PC-9 (cell line): ENCODE measurements around the gene ASPA. TPM values are rescaled to one million over a fixed set of nuclear protein-coding genes. Genes with fewer than 3 reads are reported as not detected.
"Not testable (repeated sequence)": the region's sequence is repeated elsewhere in the genome, so short reads cannot be mapped to it uniquely, and the experiment has no call there.

Source experiments
- BruUV-seq: library from RNA; stranded (reverse); fragments of 400-500 nt; replicated peaks from 2 replicates; lab custom pipeline; 2021; lab: Mats Ljungman, UMichigan
- CTCF ChIA-PET: fragments of 300-600 bp; sonication (Branson Sonifier 250); formaldehyde crosslinking; loops from one replicate; lab custom pipeline; 2022; ENCODE audit warnings: antibody characterized with exemption; lab: Charles Lee
- POLR2A ChIA-PET: fragments of 300-600 bp; sonication (Branson Sonifier 250); formaldehyde crosslinking; loops from one replicate; lab custom pipeline; 2022; ENCODE audit warnings: antibody characterized with exemption; ENCODE audit not compliant: unreplicated experiment; lab: Charles Lee
- DNase-seq, 2 experiments: peaks; one replicate each; pipeline versions ENCODE4 v3.0.0 to v3.0.0-alpha.2; 2015 to 2022; ENCODE audit warnings: mixed read lengths in 1 of 2
- H2AFZ ChIP-seq: fragments of 200-600 bp; sonication (generic); 2 replicates; pipeline ENCODE4 v1.8.1; 2017; ENCODE audit warnings: antibody characterized with exemption
- H3F3A ChIP-seq: fragments of 200-600 bp; sonication (generic); 2 replicates; pipeline ENCODE4 v1.8.1; 2017; ENCODE audit warnings: antibody characterized with exemption, mild to moderate bottlenecking, low read depth; ENCODE audit not compliant: insufficient read depth
- H3K27ac ChIP-seq: fragments of 200-600 bp; sonication (generic); 2 replicates; pipeline ENCODE4 v1.6.1; 2016; ENCODE audit warnings: mixed run types
- H3K27me3 ChIP-seq: fragments of 200-600 bp; sonication (generic); 2 replicates; pipeline ENCODE4 v1.6.1; 2016; ENCODE audit warnings: low read depth, mixed run types; ENCODE audit not compliant: insufficient read depth
- H3K36me3 ChIP-seq: fragments of 200-600 bp; sonication (generic); 2 replicates; pipeline ENCODE4 v1.6.1; 2016; ENCODE audit warnings: low read depth, mixed run types
- H3K4me1 ChIP-seq: fragments of 200-600 bp; sonication (generic); replicated peaks from 2 replicates; pipeline ENCODE4 v1.6.1; 2016; ENCODE audit warnings: mixed run types; ENCODE audit not compliant: insufficient read depth
- H3K4me2 ChIP-seq: fragments of 200-600 bp; sonication (generic); 2 replicates; pipeline ENCODE4 v1.6.1; 2017; ENCODE audit warnings: mixed run types
- H3K4me3 ChIP-seq: fragments of 200-600 bp; sonication (generic); 2 replicates; pipeline ENCODE4 v1.6.1; 2016; ENCODE audit warnings: mixed run types
- H3K79me2 ChIP-seq: fragments of 200-600 bp; sonication (generic); 2 replicates; pipeline ENCODE4 v1.6.1; 2017; ENCODE audit warnings: low read depth, mixed run types
- H3K9me2 ChIP-seq: fragments of 200-600 bp; sonication (generic); 2 replicates; pipeline ENCODE4 v1.8.1; 2017; ENCODE audit warnings: mild to moderate bottlenecking; ENCODE audit not compliant: insufficient read depth
- H3K9me3 ChIP-seq: fragments of 200-600 bp; sonication (generic); 2 replicates; pipeline ENCODE4 v1.8.1; 2016; ENCODE audit warnings: low read depth; ENCODE audit not compliant: insufficient read depth
- H4K20me1 ChIP-seq: fragments of 200-600 bp; sonication (generic); 2 replicates; pipeline ENCODE4 v1.8.1; 2017; ENCODE audit not compliant: insufficient read depth
- EZH2 ChIP-seq: fragments of 200-600 bp; sonication (generic); IDR thresholded peaks from 2 replicates; pipeline ENCODE4 v1.8.0; 2017; ENCODE audit warnings: antibody characterized with exemption, low read depth
- intact Hi-C: fragments of 100-400 bp; cut with micrococcal nuclease; formaldehyde crosslinking; loops from one replicate; pipeline ENCODE4 v1.10.0; 2022; ENCODE audit not compliant: unreplicated experiment
- total RNA-seq: library from RNA; stranded (reverse); gene quantifications from 2 replicates; pipeline ENCODE4 v1.2.3, GENCODE V29; 2021
- TF ChIP-seq, protein P1 (sequence below): fragments of 200-600 bp; sonication (generic); conservative IDR thresholded peaks from 2 replicates; pipeline ENCODE4 v1.6.1; 2017; ENCODE audit warnings: mixed run types, antibody characterized with exemption, mild to moderate bottlenecking, moderate library complexity

ASPA gene
- total RNA-seq, 1 experiment from 2014 or later, result not detected

DNA sequence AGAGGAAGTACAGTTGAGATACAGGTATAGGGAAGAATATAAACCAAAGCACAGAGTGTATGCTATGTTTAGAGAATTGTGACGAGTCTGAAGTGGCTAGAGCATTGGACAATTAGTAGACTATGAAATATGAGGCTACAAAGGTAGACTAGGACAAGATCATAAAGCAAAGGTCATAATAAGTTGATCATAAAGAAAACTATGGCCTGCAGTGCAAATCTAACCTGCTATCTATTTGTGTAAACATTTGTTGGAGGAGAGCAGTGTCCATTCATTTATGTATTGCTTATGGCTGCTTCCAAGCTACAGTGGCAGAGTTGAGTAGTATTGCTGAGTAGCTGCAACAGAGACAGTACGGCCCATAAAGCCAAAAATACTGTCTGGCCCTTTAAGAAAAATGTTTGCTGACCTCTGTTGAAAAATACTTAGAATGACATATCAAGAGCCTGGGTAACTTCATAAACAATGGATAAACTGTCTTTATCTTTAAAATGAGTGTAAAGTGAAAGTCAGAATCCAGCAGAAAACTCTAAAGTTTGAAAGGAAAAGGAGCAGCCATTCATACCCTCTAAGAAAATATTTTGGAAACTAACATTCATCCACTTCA lies 27.6 kb upstream of the ASPA start:
- intact Hi-C loops, result no loop called here
- TF ChIP-seq EZH2, result no peak
- Histone ChIP-seq H4K20me1 (no peaks in the 10 kb centered on the region; the same call in 1 of the 2 replicates), H3K4me1 (no peaks in the 10 kb centered on the region), H3K4me2 (no peak overlapping the region), H3K27ac (no peak overlapping the region), H3K4me3 (no peak overlapping the region), H2AFZ (no peak overlapping the region), H3K36me3 (no peaks in the 10 kb centered on the region), H3K79me2 (no peaks in the 10 kb centered on the region), H3K9me3 (no peaks in the 10 kb centered on the region), H3K9me2 (no peaks in the 10 kb centered on the region), H3K27me3 (peaks cover 20% of the 10 kb centered on the region; the same call in 1 of the 2 replicates), H3F3A (no peaks in the 10 kb centered on the region)
- POLR2A ChIA-PET, result no interaction called here
- CTCF ChIA-PET, result no interaction called here
- no TSS peak for BruUV-seq
- DNase-seq, result no peak

DNA sequence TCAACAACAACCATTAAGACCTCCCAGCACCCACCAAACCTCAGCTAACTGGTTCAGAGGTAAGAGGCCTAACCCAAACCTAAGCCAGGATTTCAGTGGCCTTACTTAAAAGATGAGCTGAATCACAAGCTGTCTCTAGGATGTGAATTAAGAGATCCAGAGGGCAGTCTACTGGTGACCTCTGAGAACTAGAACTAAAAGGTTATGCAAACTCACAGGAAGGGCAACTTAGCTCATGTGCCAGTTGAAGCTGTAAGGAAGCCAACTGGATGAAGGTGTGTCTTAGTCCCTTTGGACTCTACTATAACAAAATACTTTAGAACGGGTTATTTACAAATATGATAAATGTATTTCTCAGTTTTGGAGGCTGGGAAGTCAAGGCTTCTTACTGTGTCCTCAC lies 9.4 kb upstream of the ASPA start:
- H3K9me2 ChIP-seq, H3K4me2 ChIP-seq, CTCF ChIA-PET, H3K4me1 ChIP-seq, H3K27ac ChIP-seq, BruUV-seq, intact Hi-C loops, H3K36me3 ChIP-seq, POLR2A ChIA-PET, H4K20me1 ChIP-seq, H3K4me3 ChIP-seq, H3F3A ChIP-seq, DNase-seq, H3K79me2 ChIP-seq, H2AFZ ChIP-seq, H3K9me3 ChIP-seq: not testable (repeated sequence)
- H3K27me3 ChIP-seq, result peaks cover 43% of the 10 kb centered on the region

GRCh38 chr17:3469529-3469928 lies 6.3 kb upstream of the ASPA start:
- intact Hi-C loops, result no loop called here
- H3K9me3 ChIP-seq, result no peaks in the 10 kb centered on the region
- no peaks in the 10 kb centered on the region for H4K20me1 ChIP-seq
- H3K36me3 ChIP-seq, result no peaks in the 10 kb centered on the region
- no peaks in the 10 kb centered on the region for H3K4me1 ChIP-seq
- H3K79me2 ChIP-seq, result no peaks in the 10 kb centered on the region
- H3K4me2 ChIP-seq, result no peak overlapping the region
- no TSS peak for BruUV-seq
- no peak overlapping the region for H3K27ac ChIP-seq
- no peak for DNase-seq
- H3K4me3 ChIP-seq, result no peak overlapping the region
- CTCF ChIA-PET, result no interaction called here
- H3F3A ChIP-seq, result no peaks in the 10 kb centered on the region
- no peak overlapping the region for H2AFZ ChIP-seq
- no peak for TF ChIP-seq EZH2
- TF ChIP-seq, protein P1, sequence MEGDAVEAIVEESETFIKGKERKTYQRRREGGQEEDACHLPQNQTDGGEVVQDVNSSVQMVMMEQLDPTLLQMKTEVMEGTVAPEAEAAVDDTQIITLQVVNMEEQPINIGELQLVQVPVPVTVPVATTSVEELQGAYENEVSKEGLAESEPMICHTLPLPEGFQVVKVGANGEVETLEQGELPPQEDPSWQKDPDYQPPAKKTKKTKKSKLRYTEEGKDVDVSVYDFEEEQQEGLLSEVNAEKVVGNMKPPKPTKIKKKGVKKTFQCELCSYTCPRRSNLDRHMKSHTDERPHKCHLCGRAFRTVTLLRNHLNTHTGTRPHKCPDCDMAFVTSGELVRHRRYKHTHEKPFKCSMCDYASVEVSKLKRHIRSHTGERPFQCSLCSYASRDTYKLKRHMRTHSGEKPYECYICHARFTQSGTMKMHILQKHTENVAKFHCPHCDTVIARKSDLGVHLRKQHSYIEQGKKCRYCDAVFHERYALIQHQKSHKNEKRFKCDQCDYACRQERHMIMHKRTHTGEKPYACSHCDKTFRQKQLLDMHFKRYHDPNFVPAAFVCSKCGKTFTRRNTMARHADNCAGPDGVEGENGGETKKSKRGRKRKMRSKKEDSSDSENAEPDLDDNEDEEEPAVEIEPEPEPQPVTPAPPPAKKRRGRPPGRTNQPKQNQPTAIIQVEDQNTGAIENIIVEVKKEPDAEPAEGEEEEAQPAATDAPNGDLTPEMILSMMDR, result no peak
- POLR2A ChIA-PET, result no interaction called here
- H3K9me2 ChIP-seq, result no peaks in the 10 kb centered on the region; the same call in 1 of the 2 replicates
- peaks cover 71% of the 10 kb centered on the region for H3K27me3 ChIP-seq

DNA sequence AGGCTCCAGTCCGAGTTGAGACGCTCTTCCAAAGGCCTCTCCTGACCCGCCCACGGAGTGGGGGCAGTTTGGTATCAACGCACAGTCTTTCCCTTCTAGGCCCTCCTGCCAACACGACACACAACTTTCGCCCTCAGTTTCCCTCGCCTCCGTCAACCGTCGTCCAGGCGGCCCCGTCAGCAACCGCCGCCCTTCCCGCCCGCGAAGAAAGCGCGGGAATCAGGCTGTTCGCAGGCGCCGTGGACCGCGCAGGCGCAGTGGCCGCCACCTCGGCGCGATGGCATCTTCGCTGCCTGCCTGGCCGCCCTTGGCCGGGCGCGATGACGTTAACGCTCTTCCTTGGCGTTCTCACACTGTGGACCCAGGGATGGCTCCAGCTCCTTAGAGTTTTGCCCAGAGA lies 4.2 kb upstream of the ASPA start, which contains the start of gene SPATA22:
TSS of gene SPATA22 (minus strand) at position 221 of the 400 bp plus-strand sequence. CDS start 2,494 bp downstream, outside the sequence.
- H3K79me2 ChIP-seq, result no peaks in the 10 kb centered on the region
- no peaks in the 10 kb centered on the region for H3F3A ChIP-seq
- TF ChIP-seq, protein P1, result no peak
- no peak for TF ChIP-seq EZH2
- H3K4me2 ChIP-seq, result no peak within 1 kb of the TSS
- DNase-seq, result no peak
- H3K27ac ChIP-seq, result no peak within 1 kb of the TSS
- no peak within 1 kb of the TSS for H3K4me3 ChIP-seq
- H4K20me1 ChIP-seq, result no peaks in the 10 kb centered on the region
- no peaks in the 10 kb centered on the region for H3K4me1 ChIP-seq
- H3K27me3 ChIP-seq, result peaks cover 91% of the 10 kb centered on the region
- H3K36me3 ChIP-seq, result no peaks in the 10 kb centered on the region
- BruUV-seq, result no TSS peak
- CTCF ChIA-PET, result no interaction called here
- H2AFZ ChIP-seq, result no peak within 1 kb of the TSS
- no peaks in the 10 kb centered on the region; the same call in 1 of the 2 replicates for H3K9me2 ChIP-seq
- POLR2A ChIA-PET, result no interaction called here
- intact Hi-C loops, result no loop called here
- H3K9me3 ChIP-seq, result no peaks in the 10 kb centered on the region
